Activated CD4-positive, alpha-beta T cell treated with anti-CD3 and anti-CD28 coated beads for 48 hours (primary cell): Measurements from ENCODE around the gene DUSP2.

ENCODE experiments used
- DNase-seq: peaks from one replicate; pipeline ENCODE4 v3.0.0-alpha.2; 2020

Gene DUSP2

GRCh38 chr2:96145036-96145847 is at the start of gene DUSP2:
Gene DUSP2 (minus strand): TSS chr2:96145440. CDS start chr2:96145354, 86 bp downstream.
- DNase-seq, result peak; percentile 95

GRCh38 chr2:96191937-96192670 is 46.9 kb upstream of the DUSP2 start:
- DNase-seq, result no peak

GRCh38 chr2:96188821-96189526 is 43.7 kb upstream of the DUSP2 start:
- DNase-seq, result no peak

GRCh38 chr2:96186562-96186961 is 41.3 kb upstream of the DUSP2 start:
- DNase-seq, result no peak

GRCh38 chr2:96185516-96185915 is 40.3 kb upstream of the DUSP2 start:
- DNase-seq, result no peak

DNA sequence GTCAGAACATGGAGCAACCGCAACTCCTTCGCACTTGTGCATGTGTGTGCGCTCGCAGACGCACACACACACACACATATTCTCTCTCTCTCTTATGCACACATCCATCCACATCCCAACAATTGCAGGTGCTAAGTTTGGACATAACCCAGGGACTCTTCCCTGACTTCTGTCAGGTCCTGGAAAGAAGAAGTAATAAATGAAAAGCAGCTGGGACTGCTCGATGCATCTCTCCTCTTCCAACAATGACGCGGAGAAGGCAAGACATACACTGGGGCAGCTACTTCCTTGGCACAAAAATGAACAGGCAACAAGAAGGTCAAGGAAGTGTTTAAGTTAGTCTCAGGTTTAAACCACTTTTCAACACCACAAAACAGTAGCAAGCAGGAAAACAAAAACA is 39.7 kb upstream of the DUSP2 start:
- DNase-seq, result no peak

GRCh38 chr2:96184188-96184587 is 38.9 kb upstream of the DUSP2 start:
- DNase-seq, result no peak

DNA sequence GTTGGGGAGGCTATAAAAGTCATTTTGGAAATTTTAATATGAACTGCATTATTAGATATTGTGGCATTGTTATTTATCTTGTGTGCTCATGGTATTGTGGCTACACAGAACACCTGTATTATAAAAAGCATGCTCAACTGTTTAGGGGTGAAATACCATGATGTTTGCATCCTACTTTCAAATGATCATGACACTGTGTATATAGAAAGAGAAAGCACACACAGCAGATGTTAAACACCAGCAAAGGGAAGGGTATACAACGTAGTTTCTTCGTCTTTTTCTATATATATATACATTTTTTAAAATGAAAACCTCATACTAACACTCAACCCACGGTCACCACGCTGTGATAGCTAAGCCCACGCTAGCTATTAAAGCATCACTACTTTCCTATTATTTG is 36.3 kb upstream of the DUSP2 start:
- no peak for DNase-seq

GRCh38 chr2:96180521-96180920 is 35.3 kb upstream of the DUSP2 start:
- no peak for DNase-seq

GRCh38 chr2:96180002-96180401 is 34.8 kb upstream of the DUSP2 start:
- no peak for DNase-seq

- no peak for DNase-seq
Observed at GRCh38 chr2:96176661-96177060, 31.4 kb upstream of the DUSP2 start.

- no peak for DNase-seq
Observed at GRCh38 chr2:96175951-96176350, 30.7 kb upstream of the DUSP2 start.

DNA sequence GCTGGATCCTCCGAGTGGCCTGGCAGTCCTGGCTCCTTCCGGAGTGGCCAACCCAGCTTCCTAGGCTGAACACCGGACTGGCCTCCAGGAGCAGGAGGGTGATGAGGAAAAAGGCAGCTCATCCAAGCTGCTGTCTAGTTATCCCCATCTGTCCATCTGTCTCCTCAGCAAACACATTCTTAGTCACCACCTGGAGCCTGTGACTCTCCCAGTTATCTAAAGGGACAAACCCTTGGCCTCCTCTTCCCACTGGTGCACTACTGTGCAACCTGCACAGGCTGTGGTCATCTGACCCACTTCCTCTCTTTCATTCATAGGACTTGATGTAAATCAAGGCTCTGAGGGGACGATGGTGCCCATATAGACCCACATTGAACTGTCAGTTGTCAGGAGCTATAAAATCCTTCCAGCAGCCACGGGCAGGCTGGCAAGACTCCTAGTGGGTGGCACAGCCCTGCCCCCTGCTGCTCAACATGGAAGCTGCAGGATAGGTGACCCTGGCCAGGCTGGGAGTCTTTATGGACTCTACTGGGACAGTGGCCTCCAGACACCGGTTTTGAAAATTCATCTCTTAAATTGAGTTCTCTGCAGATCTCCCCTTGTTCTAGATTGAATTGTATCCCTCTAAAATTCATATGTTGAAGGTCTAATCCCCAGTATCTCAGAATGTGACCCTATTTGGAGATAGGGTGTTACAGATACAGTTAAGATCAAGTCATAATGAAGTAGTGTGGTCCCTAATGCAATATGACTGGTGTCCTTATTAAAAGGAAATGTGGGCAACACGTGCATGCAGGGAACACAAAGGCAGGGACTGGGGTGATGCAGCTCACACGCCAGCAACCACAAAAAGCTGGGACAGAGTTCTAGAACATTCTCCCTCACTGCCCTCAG is 29.3 kb upstream of the DUSP2 start:
- DNase-seq, result peak; percentile 91

DNA sequence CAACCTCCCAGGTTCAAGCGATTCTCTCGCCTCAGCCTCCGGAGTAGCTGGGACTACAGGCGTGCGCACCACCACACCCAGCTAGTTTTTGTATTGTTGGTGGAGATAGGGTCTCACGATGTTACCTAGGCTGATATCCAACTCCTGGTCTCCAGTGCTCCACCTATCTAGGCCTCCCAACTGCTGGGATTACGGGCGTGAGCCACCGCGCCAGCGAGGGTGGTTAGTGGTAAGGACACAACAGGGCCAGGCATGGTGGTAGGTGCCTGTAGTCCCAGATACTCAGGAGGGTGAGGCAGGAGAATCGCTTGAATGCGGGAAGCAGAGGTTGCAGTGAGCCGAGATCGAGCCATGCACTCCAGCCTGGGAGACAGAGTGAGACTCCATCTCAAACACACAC is 26.6 kb upstream of the DUSP2 start:
- DNase-seq, result no peak

- no peak for DNase-seq
Observed at GRCh38 chr2:96170626-96171025, 25.4 kb upstream of the DUSP2 start.

- no peak for DNase-seq
Observed at GRCh38 chr2:96169868-96170507, 24.7 kb upstream of the DUSP2 start.

GRCh38 chr2:96167407-96168013 is 22.3 kb upstream of the DUSP2 start:
- DNase-seq, result no peak

GRCh38 chr2:96164459-96165184 is 19.4 kb upstream of the DUSP2 start:
- peak; percentile 82 for DNase-seq

DNA sequence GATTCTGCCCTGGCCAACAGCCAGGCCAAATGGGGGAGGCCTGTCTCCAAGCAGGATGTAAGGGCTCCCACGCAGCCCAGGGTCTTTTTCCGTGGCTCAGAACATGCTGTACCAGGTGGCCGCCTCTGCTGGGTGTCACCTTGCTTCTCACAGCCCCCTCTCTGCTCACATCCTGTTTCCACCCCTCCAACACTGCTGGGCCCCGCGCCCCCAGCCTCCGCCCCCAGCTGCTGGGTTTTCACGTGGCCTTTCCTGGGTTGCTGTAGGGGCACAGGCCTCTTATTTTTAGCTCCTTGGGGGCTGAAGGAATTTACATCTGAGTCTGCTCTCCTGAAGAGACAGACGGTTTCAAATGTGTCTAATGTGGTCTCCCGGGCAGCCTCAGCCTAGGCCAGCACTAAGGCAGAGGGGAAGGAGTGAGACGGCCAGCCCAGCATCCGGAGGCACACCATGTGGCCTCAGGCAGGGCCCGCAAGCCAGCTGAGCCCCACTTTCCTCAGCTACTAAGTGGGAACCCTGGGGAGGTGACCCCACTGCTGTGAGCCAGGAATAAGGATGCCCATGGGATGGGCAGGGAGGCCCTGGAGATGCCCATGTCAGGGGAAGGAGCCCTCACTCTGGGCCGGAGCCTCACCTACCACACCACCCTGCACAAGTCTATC is 18.7 kb upstream of the DUSP2 start:
- DNase-seq, result peak; percentile 89

GRCh38 chr2:96163415-96163767 is 18.2 kb upstream of the DUSP2 start:
- DNase-seq, result no peak
